NCI-H2029 (cell line): ENCODE measurements around the gene POLL.
A peak's percentile ranks its signal among the peaks of the same experiment; 100 is the strongest.

Experiments
- DNase-seq: peaks from one replicate; lab custom pipeline; 2025; lab: John Stamatoyannopoulos, UW

Gene POLL

GRCh38 chr10:101573885-101574753, 13.9 kb downstream of the POLL start:
- DNase-seq, result no peak

GRCh38 chr10:101572785-101573184, 15.3 kb downstream of the POLL start:
- no peak for DNase-seq

- no peak for DNase-seq
Observed at GRCh38 chr10:101572126-101572525, 15.9 kb downstream of the POLL start.

GRCh38 chr10:101571271-101571925, 16.7 kb downstream of the POLL start:
- DNase-seq, result no peak

- DNase-seq, result no peak
Observed at GRCh38 chr10:101570428-101571270, 17.4 kb downstream of the POLL start.

GRCh38 chr10:101569622-101570427, 18.2 kb downstream of the POLL start:
- peak; percentile 8 for DNase-seq

GRCh38 chr10:101569323-101569621, 18.8 kb downstream of the POLL start:
- no peak for DNase-seq

- DNase-seq, result no peak
Observed at GRCh38 chr10:101568054-101568745, 19.9 kb downstream of the POLL start.

GRCh38 chr10:101567165-101568006, 20.7 kb downstream of the POLL start:
- DNase-seq, result no peak

- no peak for DNase-seq
Observed at GRCh38 chr10:101566333-101567164, 21.5 kb downstream of the POLL start.

- DNase-seq, result no peak
Observed at GRCh38 chr10:101565936-101566332, 22.1 kb downstream of the POLL start.

GRCh38 chr10:101565370-101565900, 22.6 kb downstream of the POLL start:
- no peak for DNase-seq

GRCh38 chr10:101564490-101564991, 23.5 kb downstream of the POLL start:
- DNase-seq, result no peak

- no peak for DNase-seq
Observed at GRCh38 chr10:101563497-101564040, 24.5 kb downstream of the POLL start.

GRCh38 chr10:101563007-101563406, 25.1 kb downstream of the POLL start:
- no peak for DNase-seq

- DNase-seq, result no peak
Observed at GRCh38 chr10:101562231-101562630, 25.8 kb downstream of the POLL start.

- DNase-seq, result no peak
Observed at GRCh38 chr10:101561068-101561915, 26.8 kb downstream of the POLL start.
